GM13977 (cell line): ENCODE data around the gene EIF4B.

ENCODE experiments used
- DNase-seq: peaks from one replicate; pipeline ENCODE4 v3.0.0; 2012; ENCODE audit warnings: low spot score
- in situ Hi-C: fragments of 300-500 bp; cut with MboI; formaldehyde crosslinking; loops from one replicate; pipeline ENCODE4 v1.12.0; 2022; ENCODE audit warnings: low sequenced_read_pairs, low pct_unique_long_range_greater_than_20kb, mixed read lengths, inconsistent platforms; ENCODE audit not compliant: unreplicated experiment
- TF ChIP-seq, protein P1 (sequence below): IDR thresholded peaks from 2 replicates; pipeline ENCODE4 v1.5.1; 2012; ENCODE audit warnings: mild to moderate bottlenecking, control low read depth; ENCODE audit not compliant: insufficient read depth; ENCODE audit errors: extremely low read depth, missing control alignments

Gene EIF4B

DNA sequence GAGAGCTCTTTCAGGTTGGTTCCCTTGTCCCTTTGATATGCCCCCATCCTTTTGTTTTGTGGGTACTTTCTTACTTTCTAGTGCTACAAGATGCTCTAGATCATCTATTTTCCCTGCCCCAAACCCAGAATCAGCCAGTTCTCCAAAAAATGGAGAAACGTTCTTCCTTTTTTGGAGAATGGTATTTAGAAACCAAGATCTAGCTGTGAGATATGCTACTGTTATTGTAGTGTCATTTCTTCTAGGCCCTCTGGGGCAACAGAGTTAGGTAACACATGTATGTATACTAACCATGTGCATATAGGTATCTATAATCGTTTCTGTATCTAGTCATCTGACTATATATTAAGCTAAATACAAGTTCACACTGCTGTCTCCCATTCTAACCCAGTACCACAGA is 84.3 kb downstream of the EIF4B start:
- in situ Hi-C loops = no loop called here
- no peak for DNase-seq
- TF ChIP-seq, protein P1, sequence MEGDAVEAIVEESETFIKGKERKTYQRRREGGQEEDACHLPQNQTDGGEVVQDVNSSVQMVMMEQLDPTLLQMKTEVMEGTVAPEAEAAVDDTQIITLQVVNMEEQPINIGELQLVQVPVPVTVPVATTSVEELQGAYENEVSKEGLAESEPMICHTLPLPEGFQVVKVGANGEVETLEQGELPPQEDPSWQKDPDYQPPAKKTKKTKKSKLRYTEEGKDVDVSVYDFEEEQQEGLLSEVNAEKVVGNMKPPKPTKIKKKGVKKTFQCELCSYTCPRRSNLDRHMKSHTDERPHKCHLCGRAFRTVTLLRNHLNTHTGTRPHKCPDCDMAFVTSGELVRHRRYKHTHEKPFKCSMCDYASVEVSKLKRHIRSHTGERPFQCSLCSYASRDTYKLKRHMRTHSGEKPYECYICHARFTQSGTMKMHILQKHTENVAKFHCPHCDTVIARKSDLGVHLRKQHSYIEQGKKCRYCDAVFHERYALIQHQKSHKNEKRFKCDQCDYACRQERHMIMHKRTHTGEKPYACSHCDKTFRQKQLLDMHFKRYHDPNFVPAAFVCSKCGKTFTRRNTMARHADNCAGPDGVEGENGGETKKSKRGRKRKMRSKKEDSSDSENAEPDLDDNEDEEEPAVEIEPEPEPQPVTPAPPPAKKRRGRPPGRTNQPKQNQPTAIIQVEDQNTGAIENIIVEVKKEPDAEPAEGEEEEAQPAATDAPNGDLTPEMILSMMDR = no peak

- TF ChIP-seq, protein P1 = no peak
- no peak for DNase-seq
- in situ Hi-C loops = no loop called here
Measured at GRCh38 chr12:53091756-53092155, 85.5 kb downstream of the EIF4B start.
